B cell (primary cell): Measurements from ENCODE around the gene OR2T2. TPM values are rescaled to one million over a fixed set of nuclear protein-coding genes. Genes with fewer than 3 reads are reported as not detected.
"Not testable (repeated sequence)": the region's sequence is repeated elsewhere in the genome, so short reads cannot be mapped to it uniquely, and the experiment has no call there.

Source experiments
- ATAC-seq: fragments of 200-7000 bp; cut with Tn5 transposase; one replicate; pipeline ENCODE4 v1.10.0; 2021; ENCODE audit warnings: low read depth, mild to moderate bottlenecking, moderate number of reproducible peaks, moderate library complexity
- CTCF ChIA-PET: fragments of 350-600 bp; sonication (Branson Sonifier 250); formaldehyde crosslinking; loops from one replicate; lab custom pipeline; 2021; ENCODE audit warnings: antibody characterized with exemption, inconsistent platforms; lab: Charles Lee
- POLR2A ChIA-PET: fragments of 350-600 bp; sonication (Branson Sonifier 250); formaldehyde crosslinking; loops from one replicate; lab custom pipeline; 2021; ENCODE audit warnings: antibody characterized with exemption; lab: Charles Lee
- DNase-seq: peaks from one replicate; pipeline ENCODE4 v3.0.0; 2013
- H2AFZ ChIP-seq: 2 replicates; pipeline ENCODE4 v1.6.1; 2012; ENCODE audit warnings: mild to moderate bottlenecking, low read depth, low read length; ENCODE audit not compliant: insufficient read depth, poor library complexity, severe bottlenecking
- H3K27ac ChIP-seq, 2 donors: 1 replicate in 1 of 2; 2 replicates in 1 of 2; pipeline ENCODE4 v1.5.1; 2012 to 2013; ENCODE audit warnings: low read length in 2 of 2, mild to moderate bottlenecking in 2 of 2, moderate library complexity in 1 of 2
- H3K27me3 ChIP-seq, 4 experiments: fragments of 200-600 bp in 1 of 4; sonication (generic) in 1 of 4; replicated peaks in 1 of 4; 1 replicate in 2 of 4; 2 replicates in 2 of 4; pipeline versions ENCODE4 v1.6.1 to v1.7.0; 2013 to 2016; ENCODE audit warnings: low read length in 3 of 4, mild to moderate bottlenecking in 2 of 4, mixed read lengths in 1 of 4, moderate library complexity in 1 of 4; ENCODE audit not compliant: insufficient read depth in 4 of 4, control insufficient read depth in 3 of 4; ENCODE audit errors: control extremely low read depth in 1 of 4
- H3K36me3 ChIP-seq, 2 experiments: replicated peaks in 1 of 2; 1 replicate in 1 of 2; 2 replicates in 1 of 2; pipeline versions ENCODE4 v1.6.1 to v1.7.1; 2013; ENCODE audit warnings: low read length in 1 of 2; ENCODE audit not compliant: insufficient read depth in 2 of 2, control insufficient read depth in 1 of 2; ENCODE audit errors: control extremely low read depth in 1 of 2, extremely low read depth in 1 of 2
- H3K4me1 ChIP-seq, 2 donors: fragments of 200-600 bp in 1 of 2; sonication (generic) in 1 of 2; 1 replicate in 1 of 2; 2 replicates in 1 of 2; pipeline versions ENCODE4 v1.5.1 to v1.6.1; 2013 to 2017; ENCODE audit warnings: low read length in 2 of 2; ENCODE audit not compliant: control insufficient read depth in 2 of 2, insufficient read depth in 2 of 2
- H3K4me2 ChIP-seq: replicated peaks from 2 replicates; pipeline ENCODE3; 2012; ENCODE audit warnings: mild to moderate bottlenecking, low read depth, low read length; ENCODE audit not compliant: poor library complexity, severe bottlenecking
- H3K4me3 ChIP-seq, 5 experiments: fragments of 200-600 bp in 1 of 5; sonication (generic) in 1 of 5; 1 replicate in 3 of 5; 2 replicates in 2 of 5; pipeline versions ENCODE4 v1.5.1 to v1.7.0; 2011 to 2016; ENCODE audit warnings: low read length in 4 of 5, mild to moderate bottlenecking in 4 of 5, low read depth in 2 of 5, control low read depth in 1 of 5, moderate library complexity in 1 of 5; ENCODE audit not compliant: insufficient read depth in 1 of 5; ENCODE audit errors: control extremely low read depth in 1 of 5, extremely low read depth in 1 of 5
- H3K79me2 ChIP-seq: fragments of 200-600 bp; sonication (generic); one replicate; pipeline ENCODE4 v1.6.0; 2016; ENCODE audit warnings: low read length; ENCODE audit not compliant: control insufficient read depth, insufficient read depth
- H3K9ac ChIP-seq: fragments of 200-600 bp; sonication (generic); 2 replicates; pipeline ENCODE4 v1.6.1; 2017; ENCODE audit warnings: mild to moderate bottlenecking, low read length, moderate library complexity
- H3K9me3 ChIP-seq, 3 donors: one replicate each; pipeline versions ENCODE4 v1.6.1 to v1.7.1; 2013; ENCODE audit warnings: low read length in 2 of 3; ENCODE audit not compliant: control insufficient read depth in 2 of 3, insufficient read depth in 1 of 3; ENCODE audit errors: control extremely low read depth in 1 of 3
- H4K20me1 ChIP-seq: 2 replicates; pipeline ENCODE4 v1.6.0; 2012; ENCODE audit warnings: mild to moderate bottlenecking, low read length; ENCODE audit not compliant: insufficient read depth, control insufficient read depth, poor library complexity, severe bottlenecking
- H3K27ac Mint-ChIP-seq: one replicate; pipeline ENCODE4 v1.8.0; 2021; ENCODE audit warnings: mixed read lengths
- H3K27me3 Mint-ChIP-seq: one replicate; pipeline ENCODE4 v1.8.0; 2021; ENCODE audit warnings: mixed read lengths
- H3K4me1 Mint-ChIP-seq: one replicate; pipeline ENCODE4 v1.8.0; 2021; ENCODE audit warnings: mixed read lengths
- H3K4me3 Mint-ChIP-seq: one replicate; pipeline ENCODE4 v1.8.0; 2021; ENCODE audit warnings: mixed read lengths
- H3K9me3 Mint-ChIP-seq: one replicate; pipeline ENCODE4 v1.8.0; 2022; ENCODE audit warnings: mixed read lengths; ENCODE audit not compliant: insufficient read depth
- WGBS: methylation state at CpG from one replicate; pipeline ENCODE4 v1.1.5; 2013; ENCODE audit warnings: missing lambda C conversion rate; ENCODE audit not compliant: insufficient coverage; 5-methylcytosine and 5-hydroxymethylcytosine counted together
- intact Hi-C: fragments of 100-400 bp; cut with micrococcal nuclease; formaldehyde crosslinking; loops from one replicate; pipeline ENCODE4 v1.10.0; 2022
- polyA plus RNA-seq: library from polyadenylated mRNA; depleted of rRNA; stranded (reverse); fragments of >200 nt; gene quantifications from 2 replicates; pipeline ENCODE4 v1.2.3, GENCODE V29; 2012
- total RNA-seq, 2 donors: library from RNA; stranded (reverse); fragments of 120-200 nt in 1 of 2; gene quantifications; 1 replicate in 1 of 2; 2 replicates in 1 of 2; pipeline versions ENCODE4 v1.2.3 to v1.2.4, GENCODE V29; 2013 to 2022

The OR2T2 gene
- total and polyA plus RNA-seq, 2 donors (not counting 1 experiment from before 2014, with no cell fraction given), result 0.48 to 3.9 TPM

DNA sequence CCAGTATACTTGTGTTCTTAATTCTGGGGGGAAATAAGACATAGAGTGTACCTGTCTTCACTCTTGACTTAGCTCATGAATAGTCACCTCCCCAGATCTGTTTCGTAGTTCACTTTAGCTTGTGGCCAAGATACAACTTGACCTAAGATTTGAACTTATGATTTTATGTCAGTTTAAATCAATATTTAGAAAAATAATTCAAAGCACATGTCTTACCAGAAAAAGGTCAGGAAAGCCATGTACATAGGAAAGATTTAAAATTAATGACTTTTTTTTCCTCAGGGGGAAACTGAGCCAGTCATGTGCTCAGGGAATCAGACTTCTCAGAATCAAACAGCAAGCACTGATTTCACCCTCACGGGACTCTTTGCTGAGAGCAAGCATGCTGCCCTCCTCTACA is 27.6 kb downstream of the OR2T2 start, which contains the start of gene OR2T3:
Gene OR2T3 (plus strand): TSS at position 301 of the 400 bp plus-strand sequence. CDS start 0 bp downstream, at position 301.
- H3K9me3 Mint-ChIP-seq, H3K27ac ChIP-seq, H3K36me3 ChIP-seq, H3K9me3 ChIP-seq, H3K79me2 ChIP-seq, H3K4me3 ChIP-seq, ATAC-seq, H3K27me3 Mint-ChIP-seq, POLR2A ChIA-PET, H4K20me1 ChIP-seq, DNase-seq, H3K4me2 ChIP-seq, H2AFZ ChIP-seq, H3K9ac ChIP-seq, intact Hi-C loops, H3K4me1 ChIP-seq, H3K4me1 Mint-ChIP-seq, H3K4me3 Mint-ChIP-seq, CTCF ChIA-PET, H3K27me3 ChIP-seq, H3K27ac Mint-ChIP-seq: not testable (repeated sequence)
- WGBS, result no CpG with 5 or more reads among the region's 2 CpGs

DNA sequence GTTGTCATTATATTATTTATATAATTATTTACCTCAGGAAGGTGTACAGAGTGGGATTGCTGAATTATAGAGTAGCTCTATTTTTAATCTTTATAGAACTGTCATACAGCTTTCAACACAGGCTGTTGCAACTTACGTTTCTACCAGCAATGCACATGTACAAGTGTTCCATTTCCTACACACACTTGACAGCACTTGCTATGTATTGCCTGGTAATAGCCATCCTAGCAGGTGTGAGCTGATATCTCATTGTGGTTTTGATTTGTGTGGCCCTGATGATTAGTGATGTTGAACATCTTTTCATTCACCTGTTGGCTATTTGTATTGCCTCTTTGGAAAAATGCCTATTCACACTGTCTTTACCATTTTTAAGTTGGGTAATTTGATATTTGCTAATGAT is 30.2 kb downstream of the OR2T2 start:
- H3K9me3 Mint-ChIP-seq, H3K4me1 Mint-ChIP-seq, CTCF ChIA-PET, H3K9me3 ChIP-seq, H3K79me2 ChIP-seq, H3K36me3 ChIP-seq, H3K27ac Mint-ChIP-seq, H3K27ac ChIP-seq, intact Hi-C loops, H3K27me3 ChIP-seq, H3K4me3 Mint-ChIP-seq, H3K9ac ChIP-seq, H3K4me1 ChIP-seq, POLR2A ChIA-PET, H3K27me3 Mint-ChIP-seq, H3K4me3 ChIP-seq, H3K4me2 ChIP-seq, DNase-seq, ATAC-seq, H4K20me1 ChIP-seq, H2AFZ ChIP-seq: not testable (repeated sequence)
- no CpG with 5 or more reads among the region's 1 CpG for WGBS

DNA sequence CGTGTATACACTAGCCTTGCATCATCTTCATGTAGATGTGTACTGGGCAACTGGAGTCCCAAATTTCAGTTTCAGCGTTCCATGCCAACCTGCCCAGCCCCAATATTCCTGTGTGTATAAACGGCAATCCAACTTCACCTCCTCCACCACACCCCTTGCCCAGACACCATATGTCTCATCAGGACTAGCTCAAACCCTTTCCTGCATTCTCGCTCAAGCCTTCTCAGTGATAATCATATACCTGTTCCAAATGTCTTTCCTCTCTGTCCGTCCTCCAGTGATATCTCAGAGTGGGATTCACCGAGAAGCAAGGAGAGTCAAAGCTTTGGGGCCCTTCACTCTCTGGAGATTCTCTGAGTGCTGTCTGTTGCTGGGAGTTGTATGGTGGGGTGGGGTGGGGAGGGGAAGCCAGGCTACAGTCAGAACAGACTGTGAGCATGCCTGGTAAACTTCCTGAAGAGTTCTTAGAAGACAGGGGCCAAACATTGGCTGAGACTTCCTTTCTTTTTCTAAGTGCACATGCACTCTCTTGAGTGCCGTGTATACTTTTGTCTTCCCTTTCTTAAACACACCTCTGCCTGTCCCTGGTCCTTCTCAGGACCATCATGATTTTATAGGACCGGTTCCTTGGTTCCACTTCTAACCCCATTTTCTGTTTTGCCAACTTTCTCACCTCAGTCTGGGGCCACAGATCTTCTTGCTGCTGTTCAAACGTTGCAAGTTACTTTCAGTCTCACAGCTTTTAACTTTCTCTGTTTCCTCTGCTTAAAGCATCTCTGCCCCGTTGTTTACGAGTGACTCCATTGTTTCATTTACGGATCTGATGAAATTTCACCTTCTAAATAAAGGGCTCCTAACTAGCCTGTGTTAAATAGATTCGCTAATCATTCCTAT is 36.5 kb downstream of the OR2T2 start:
- H3K27me3 ChIP-seq, H3K27ac Mint-ChIP-seq, H3K27me3 Mint-ChIP-seq, ATAC-seq, H3K36me3 ChIP-seq, H3K9me3 Mint-ChIP-seq, H3K4me1 Mint-ChIP-seq, H3K4me1 ChIP-seq, H3K27ac ChIP-seq, H3K9me3 ChIP-seq, intact Hi-C loops, H4K20me1 ChIP-seq, H3K79me2 ChIP-seq, CTCF ChIA-PET, POLR2A ChIA-PET: not testable (repeated sequence)
- H3K9ac ChIP-seq, result peak overlapping the region; percentile 39
- peak overlapping the region in 2 of 5 experiments; percentile 8 to 32 for H3K4me3 ChIP-seq
- peak overlapping the region; percentile 67 for H2AFZ ChIP-seq
- DNase-seq, result peak; percentile 6
- peak overlapping the region; percentile 30 for H3K4me2 ChIP-seq
- H3K4me3 Mint-ChIP-seq, result peak overlapping the region; percentile 71
- whole genome bisulfite sequencing, result 42% methylated on average over 7 of the region's 13 CpGs

DNA sequence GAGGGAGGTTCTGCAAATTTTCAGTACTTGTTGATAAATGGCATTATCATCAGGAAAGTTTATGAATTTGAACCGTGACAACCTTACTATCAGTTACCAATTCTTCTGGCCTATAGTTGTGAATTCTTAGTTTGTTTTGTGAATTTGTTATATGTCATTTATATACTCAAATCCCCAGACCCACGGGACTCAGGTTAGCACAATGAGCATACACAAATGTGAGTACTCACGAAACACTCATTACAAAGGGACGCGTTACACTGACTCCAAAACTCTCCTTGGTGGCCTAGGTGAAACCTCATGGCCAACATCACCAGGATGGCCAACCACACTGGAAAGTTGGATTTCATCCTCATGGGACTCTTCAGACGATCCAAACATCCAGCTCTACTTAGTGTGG is 42.9 kb downstream of the OR2T2 start, which contains the start of gene OR2T5:
Gene OR2T5 (plus strand): TSS at position 301 of the 400 bp plus-strand sequence. CDS start 0 bp downstream, at position 301.
- H3K9ac ChIP-seq, H3K79me2 ChIP-seq, H3K27ac Mint-ChIP-seq, H4K20me1 ChIP-seq, H3K36me3 ChIP-seq, H3K9me3 ChIP-seq, DNase-seq, H3K27ac ChIP-seq, CTCF ChIA-PET, H3K4me3 ChIP-seq, H3K4me3 Mint-ChIP-seq, H3K27me3 ChIP-seq, POLR2A ChIA-PET, H3K4me1 Mint-ChIP-seq, H3K9me3 Mint-ChIP-seq, ATAC-seq, H3K4me1 ChIP-seq, H2AFZ ChIP-seq, H3K27me3 Mint-ChIP-seq, H3K4me2 ChIP-seq, intact Hi-C loops: not testable (repeated sequence)
- no CpG with 5 or more reads among the region's 6 CpGs for WGBS
